Mesendoderm (in vitro differentiated cells): ENCODE data around the gene APC2.

ENCODE experiments used
- DNase-seq: peaks from one replicate; pipeline ENCODE4 v3.0.0; 2013
- H2AK5ac ChIP-seq: 2 replicates; pipeline ENCODE4 v1.6.1; 2013; ENCODE audit warnings: low read length, inconsistent platforms
- H2BK120ac ChIP-seq: 2 replicates; pipeline ENCODE4 v1.6.1; 2013; ENCODE audit warnings: low read depth, mild to moderate bottlenecking, low read length, moderate library complexity, mixed read lengths
- H2BK15ac ChIP-seq: replicated peaks from 2 replicates; pipeline ENCODE4 v1.6.1; 2013; ENCODE audit warnings: low read depth, mild to moderate bottlenecking, moderate library complexity
- H2BK5ac ChIP-seq: 2 replicates; pipeline ENCODE4 v1.6.1; 2013; ENCODE audit warnings: low read length, inconsistent platforms
- H3K18ac ChIP-seq: 2 replicates; pipeline ENCODE4 v1.6.1; 2013; ENCODE audit warnings: mild to moderate bottlenecking, low read length, mixed read lengths
- H3K23ac ChIP-seq: one replicate; pipeline ENCODE4 v1.6.1; 2013; ENCODE audit warnings: low read length
- H3K27ac ChIP-seq: 2 replicates; pipeline ENCODE4 v1.5.1; 2013; ENCODE audit warnings: low read depth, mild to moderate bottlenecking, inconsistent platforms, low read length, moderate library complexity
- H3K27me3 ChIP-seq: 2 replicates; pipeline ENCODE4 v1.6.1; 2013; ENCODE audit warnings: low read length, control low read depth, mild to moderate bottlenecking, inconsistent platforms; ENCODE audit not compliant: insufficient read depth, poor library complexity
- H3K36me3 ChIP-seq: 2 replicates; pipeline ENCODE4 v1.6.1; 2013; ENCODE audit warnings: low read length, inconsistent platforms; ENCODE audit not compliant: control insufficient read depth, insufficient read depth
- H3K4ac ChIP-seq: one replicate; pipeline ENCODE4 v1.6.1; 2013; ENCODE audit warnings: low read depth, mild to moderate bottlenecking, low read length, moderate library complexity
- H3K4me1 ChIP-seq: 2 replicates; pipeline ENCODE4 v1.6.1; 2013; ENCODE audit warnings: low read depth, low read length, inconsistent platforms; ENCODE audit not compliant: control insufficient read depth
- H3K4me2 ChIP-seq: 2 replicates; pipeline ENCODE4 v1.6.1; 2013; ENCODE audit warnings: low read length
- H3K4me3 ChIP-seq: 2 replicates; pipeline ENCODE4 v1.5.1; 2013; ENCODE audit warnings: mild to moderate bottlenecking, low read length
- H3K56ac ChIP-seq: one replicate; pipeline ENCODE4 v1.6.1; 2013; ENCODE audit warnings: low read length
- H3K79me1 ChIP-seq: 2 replicates; pipeline ENCODE4 v1.6.1; 2013; ENCODE audit warnings: low read length, inconsistent platforms
- H3K79me2 ChIP-seq: 2 replicates; pipeline ENCODE4 v1.6.1; 2013; ENCODE audit warnings: mild to moderate bottlenecking, low read length; ENCODE audit not compliant: control insufficient read depth, insufficient read depth
- H3K9ac ChIP-seq: 2 replicates; pipeline ENCODE4 v1.6.1; 2013; ENCODE audit warnings: low read length, inconsistent platforms
- H4K5ac ChIP-seq: one replicate; pipeline ENCODE4 v1.6.1; 2013; ENCODE audit warnings: low read length
- H4K8ac ChIP-seq: one replicate; pipeline ENCODE4 v1.6.1; 2013; ENCODE audit warnings: low read depth, mild to moderate bottlenecking, control low read depth, low read length, moderate library complexity
- WGBS: extraction: QIAGEN DNeasy Blood & Tissue Kit; methylation state at CpG from one replicate; pipeline ENCODE4 v1.1.7; 2013; ENCODE audit warnings: low lambda C conversion rate, missing lambda C conversion rate; ENCODE audit not compliant: insufficient coverage; ENCODE audit errors: extremely low coverage; 5-methylcytosine and 5-hydroxymethylcytosine counted together

Gene APC2

DNA sequence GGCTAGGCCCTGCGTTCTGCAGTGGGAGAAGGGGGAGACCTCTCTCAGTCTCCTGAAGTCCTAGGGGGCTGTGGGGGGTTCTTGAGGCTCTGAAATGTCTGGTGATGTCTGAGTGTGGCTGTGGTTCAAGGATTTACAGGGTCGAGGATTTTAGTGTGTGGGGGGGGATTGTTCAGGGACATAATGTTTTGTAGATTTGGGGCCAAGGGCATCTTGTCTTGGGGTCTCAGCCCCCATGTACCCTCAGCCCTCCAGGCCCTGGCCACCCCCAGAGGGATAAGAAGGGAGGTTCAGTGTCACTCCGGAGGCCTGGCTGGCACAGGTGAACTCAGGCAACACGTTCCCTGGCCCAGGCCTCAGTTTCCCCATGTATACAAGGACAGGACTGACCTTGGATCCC lies 2.4 kb upstream of the APC2 start:
- no peaks in the 10 kb centered on the region for H3K36me3 ChIP-seq
- no peak overlapping the region for H4K5ac ChIP-seq
- no peak overlapping the region for H2BK15ac ChIP-seq
- H3K4ac ChIP-seq = no peak overlapping the region
- H2BK5ac ChIP-seq = no peak overlapping the region
- no peaks in the 10 kb centered on the region for H3K4me1 ChIP-seq
- no CpG with 5 or more reads among the region's 4 CpGs for WGBS
- no peak overlapping the region for H2AK5ac ChIP-seq
- no peak overlapping the region for H3K23ac ChIP-seq
- no peak overlapping the region for H2BK120ac ChIP-seq
- no peak overlapping the region for H3K9ac ChIP-seq
- H3K79me2 ChIP-seq = no peaks in the 10 kb centered on the region
- no peak overlapping the region for H3K4me2 ChIP-seq
- H3K27ac ChIP-seq = no peak overlapping the region
- no peak overlapping the region for H3K18ac ChIP-seq
- H3K79me1 ChIP-seq = no peaks in the 10 kb centered on the region
- no peak for DNase-seq
- peaks cover 28% of the 10 kb centered on the region for H3K27me3 ChIP-seq
- H4K8ac ChIP-seq = no peak overlapping the region
- H3K4me3 ChIP-seq = no peak overlapping the region
- no peak overlapping the region for H3K56ac ChIP-seq

DNA sequence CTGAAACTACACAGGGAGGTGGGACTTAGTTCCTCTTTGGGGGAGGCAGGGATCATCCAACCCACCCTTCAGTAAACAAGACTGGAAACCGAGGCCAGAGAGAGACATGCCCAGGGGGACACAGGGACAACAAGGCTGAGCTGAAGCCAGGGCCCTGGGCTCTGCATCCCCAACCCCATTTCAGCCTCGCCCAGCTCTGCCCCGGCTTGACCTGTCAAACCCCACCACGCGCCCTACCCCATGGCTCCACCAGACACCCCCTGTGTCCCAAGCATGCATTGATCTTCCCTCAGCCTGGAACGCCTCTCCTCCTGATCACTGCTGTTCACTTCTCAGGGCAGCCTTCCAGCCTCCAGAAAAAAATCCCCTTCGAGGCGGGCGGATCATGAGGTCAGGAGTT lies 2.0 kb upstream of the APC2 start:
- no peaks in the 10 kb centered on the region for H3K79me2 ChIP-seq
- H2BK120ac ChIP-seq = no peak overlapping the region
- no peak overlapping the region for H3K9ac ChIP-seq
- H2AK5ac ChIP-seq = no peak overlapping the region
- H3K36me3 ChIP-seq = no peaks in the 10 kb centered on the region
- WGBS = no CpG with 5 or more reads among the region's 9 CpGs
- no peaks in the 10 kb centered on the region for H3K79me1 ChIP-seq
- H3K27ac ChIP-seq = no peak overlapping the region
- no peak overlapping the region for H4K8ac ChIP-seq
- H3K4me3 ChIP-seq = no peak overlapping the region
- no peaks in the 10 kb centered on the region for H3K4me1 ChIP-seq
- H3K4me2 ChIP-seq = no peak overlapping the region
- peaks cover 28% of the 10 kb centered on the region for H3K27me3 ChIP-seq
- H4K5ac ChIP-seq = no peak overlapping the region
- H3K56ac ChIP-seq = no peak overlapping the region
- no peak for DNase-seq
- H3K18ac ChIP-seq = no peak overlapping the region
- no peak overlapping the region for H3K4ac ChIP-seq
- H2BK5ac ChIP-seq = no peak overlapping the region
- H2BK15ac ChIP-seq = no peak overlapping the region
- H3K23ac ChIP-seq = no peak overlapping the region

DNA sequence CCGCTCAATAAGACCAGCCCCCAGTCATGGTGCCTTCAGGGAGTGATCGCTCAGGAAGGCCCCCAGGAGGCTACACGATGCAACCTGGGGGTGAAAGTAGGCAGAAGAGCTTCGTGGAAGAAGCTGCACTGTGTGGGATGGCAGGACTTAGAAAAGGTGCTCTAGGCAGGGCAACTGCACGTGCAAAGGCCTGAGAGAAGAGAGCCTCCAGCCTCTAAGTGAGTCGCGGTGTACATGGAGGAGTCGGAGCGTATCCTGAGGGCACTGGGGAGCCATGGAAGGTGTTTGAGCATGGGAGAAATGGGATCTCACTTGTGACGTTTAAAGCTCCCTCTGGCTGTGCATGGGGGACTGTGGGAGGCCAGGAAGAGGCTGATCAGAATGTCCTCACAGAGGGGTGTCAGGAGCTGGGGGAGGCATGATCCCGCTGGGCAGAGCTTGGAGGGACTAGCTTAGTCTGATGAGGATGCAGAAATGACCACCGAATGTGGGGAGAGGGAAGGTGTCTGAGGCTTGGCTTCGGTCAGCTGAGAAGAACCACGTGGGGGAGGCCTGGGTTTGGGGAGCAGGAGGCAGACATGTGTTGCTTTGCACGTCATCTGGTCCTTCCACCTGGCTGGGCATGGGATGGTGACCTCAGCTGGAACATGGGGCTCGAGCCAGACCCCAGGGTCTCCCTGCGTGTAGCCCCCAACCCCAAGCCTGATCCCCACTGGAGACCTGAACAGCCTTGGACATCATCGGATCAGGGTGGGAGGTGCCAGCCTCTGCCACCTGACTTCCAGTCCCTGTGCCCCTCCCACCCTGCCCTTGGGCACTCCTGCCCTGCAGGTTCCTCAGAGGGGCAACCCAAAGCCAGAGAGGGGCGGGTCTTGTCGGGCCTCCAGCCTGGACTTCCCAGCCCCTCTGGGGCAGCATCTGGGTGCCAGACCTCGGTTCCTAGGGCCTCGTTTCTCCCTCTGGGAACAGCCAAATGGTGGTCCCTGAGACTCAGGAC lies 1.1 kb downstream of the APC2 start:
- Histone ChIP-seq H2BK120ac (no peak overlapping the region), H3K79me1 (no peaks in the 10 kb centered on the region), H2AK5ac (no peak overlapping the region), H3K56ac (no peak overlapping the region), H3K4me1 (no peaks in the 10 kb centered on the region), H3K9ac (no peak overlapping the region), H3K27me3 (peaks cover 28% of the 10 kb centered on the region), H3K79me2 (no peaks in the 10 kb centered on the region), H2BK15ac (no peak overlapping the region), H3K27ac (no peak overlapping the region), H4K8ac (no peak overlapping the region), H3K4ac (no peak overlapping the region), H3K23ac (no peak overlapping the region), H4K5ac (no peak overlapping the region), H3K4me2 (no peak overlapping the region), H3K36me3 (no peaks in the 10 kb centered on the region), H3K4me3 (no peak overlapping the region), H3K18ac (no peak overlapping the region), H2BK5ac (no peak overlapping the region)
- DNase-seq = no peak
- WGBS = no CpG with 5 or more reads among the region's 22 CpGs

DNA sequence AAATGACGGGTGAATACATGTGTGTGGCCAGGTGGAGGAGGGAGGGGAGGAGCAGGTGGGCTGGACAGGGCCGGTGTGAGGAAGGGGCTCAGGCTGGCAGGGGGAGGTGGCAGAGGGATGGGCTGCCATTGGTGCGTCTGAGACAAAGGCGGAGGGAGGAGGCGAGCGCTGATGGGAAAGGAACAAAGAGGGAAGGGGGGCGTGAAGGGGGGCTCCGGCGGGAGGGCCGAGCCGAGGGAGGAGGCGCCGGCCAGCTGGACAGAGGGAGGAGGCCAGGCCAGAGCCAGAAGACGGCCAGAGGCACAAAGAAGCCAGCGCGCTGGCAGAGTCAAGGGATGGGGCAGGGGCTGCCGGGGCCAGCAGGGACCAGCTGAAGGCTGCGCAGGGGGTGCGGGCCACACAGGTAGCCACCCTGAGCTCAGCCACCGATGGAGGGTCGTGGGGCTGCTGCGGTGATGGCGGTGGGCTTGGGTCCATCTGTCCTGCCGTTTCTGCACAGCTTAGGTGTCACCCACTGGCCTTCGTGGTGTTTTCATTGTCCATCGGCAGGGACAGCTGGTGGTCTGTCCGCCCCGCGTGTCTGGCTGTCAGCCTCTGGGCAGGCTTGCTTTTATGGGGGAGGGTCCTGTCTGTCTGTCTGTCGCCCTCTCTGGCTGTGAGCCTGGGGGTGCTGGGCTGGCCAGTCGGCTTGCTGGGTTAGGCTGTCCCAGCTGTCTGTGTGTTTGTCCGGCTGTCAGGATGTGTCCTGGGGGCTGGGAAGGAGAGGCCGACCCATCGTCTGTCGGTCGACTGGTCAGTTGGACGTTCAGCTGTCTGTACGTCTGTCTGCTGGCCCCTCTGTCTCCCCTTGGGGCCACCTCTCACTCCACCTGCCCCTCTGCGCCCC lies 2.2 kb downstream of the APC2 start:
- Histone ChIP-seq H3K79me1 (no peaks in the 10 kb centered on the region), H3K4ac (no peak overlapping the region), H3K27ac (no peak overlapping the region), H3K36me3 (no peaks in the 10 kb centered on the region), H3K27me3 (peaks cover 24% of the 10 kb centered on the region), H3K23ac (no peak overlapping the region), H2BK5ac (no peak overlapping the region), H4K5ac (no peak overlapping the region), H3K4me1 (no peaks in the 10 kb centered on the region), H2AK5ac (no peak overlapping the region), H2BK120ac (no peak overlapping the region), H3K4me3 (no peak overlapping the region), H3K18ac (no peak overlapping the region), H2BK15ac (no peak overlapping the region), H3K79me2 (no peaks in the 10 kb centered on the region), H3K56ac (no peak overlapping the region), H4K8ac (no peak overlapping the region), H3K9ac (no peak overlapping the region), H3K4me2 (no peak overlapping the region)
- no CpG with 5 or more reads among the region's 39 CpGs for WGBS
- no peak for DNase-seq

DNA sequence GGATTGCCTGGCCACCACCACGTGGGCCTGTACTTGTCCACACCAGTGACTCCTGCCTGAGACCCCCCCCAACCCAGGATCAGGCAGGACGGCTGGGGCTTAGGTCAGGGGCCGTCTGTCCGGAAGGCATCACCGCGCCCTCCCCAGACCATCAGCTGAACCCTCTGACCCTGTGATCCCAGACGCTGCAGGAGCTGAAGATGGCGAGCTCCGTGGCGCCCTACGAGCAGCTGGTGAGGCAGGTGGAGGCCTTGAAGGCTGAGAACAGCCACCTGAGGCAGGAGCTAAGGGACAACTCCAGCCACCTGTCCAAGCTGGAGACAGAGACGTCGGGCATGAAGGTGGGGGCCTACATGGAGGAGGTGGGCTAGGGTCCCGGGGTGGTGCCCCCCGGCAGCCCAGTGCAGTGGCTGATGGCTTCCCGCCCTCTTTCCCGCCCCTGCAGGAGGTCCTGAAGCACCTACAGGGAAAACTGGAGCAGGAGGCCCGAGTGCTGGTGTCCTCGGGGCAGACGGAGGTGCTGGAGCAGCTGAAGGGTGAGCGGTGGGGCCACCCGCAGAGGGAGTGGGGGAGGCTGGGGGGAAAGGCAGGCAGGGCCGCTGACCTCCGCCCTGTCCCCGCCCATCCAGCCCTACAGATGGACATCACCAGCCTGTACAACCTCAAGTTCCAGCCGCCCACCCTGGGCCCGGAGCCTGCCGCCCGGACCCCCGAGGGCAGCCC lies 3.0 kb downstream of the APC2 start:
- Histone ChIP-seq H4K5ac (no peak overlapping the region), H3K18ac (no peak overlapping the region), H3K4ac (no peak overlapping the region), H2AK5ac (no peak overlapping the region), H3K27me3 (peaks cover 18% of the 10 kb centered on the region), H2BK5ac (no peak overlapping the region), H2BK120ac (no peak overlapping the region), H3K79me1 (no peaks in the 10 kb centered on the region), H3K4me2 (no peak overlapping the region), H3K36me3 (no peaks in the 10 kb centered on the region), H3K4me1 (no peaks in the 10 kb centered on the region), H3K4me3 (no peak overlapping the region), H3K9ac (no peak overlapping the region), H3K79me2 (no peaks in the 10 kb centered on the region), H3K27ac (no peak overlapping the region), H4K8ac (no peak overlapping the region), H3K56ac (no peak overlapping the region), H3K23ac (no peak overlapping the region), H2BK15ac (no peak overlapping the region)
- DNase-seq = no peak
- WGBS = no CpG with 5 or more reads among the region's 30 CpGs
